Dedifferentiated amniotic fluid mesenchymal stem cell (primary cell): Measurements from ENCODE around the gene NRP2.

Experiments
- DNase-seq: peaks from one replicate; pipeline ENCODE4 v3.0.0-alpha.2; 2016; ENCODE audit errors: extremely low spot score

The NRP2 gene

DNA sequence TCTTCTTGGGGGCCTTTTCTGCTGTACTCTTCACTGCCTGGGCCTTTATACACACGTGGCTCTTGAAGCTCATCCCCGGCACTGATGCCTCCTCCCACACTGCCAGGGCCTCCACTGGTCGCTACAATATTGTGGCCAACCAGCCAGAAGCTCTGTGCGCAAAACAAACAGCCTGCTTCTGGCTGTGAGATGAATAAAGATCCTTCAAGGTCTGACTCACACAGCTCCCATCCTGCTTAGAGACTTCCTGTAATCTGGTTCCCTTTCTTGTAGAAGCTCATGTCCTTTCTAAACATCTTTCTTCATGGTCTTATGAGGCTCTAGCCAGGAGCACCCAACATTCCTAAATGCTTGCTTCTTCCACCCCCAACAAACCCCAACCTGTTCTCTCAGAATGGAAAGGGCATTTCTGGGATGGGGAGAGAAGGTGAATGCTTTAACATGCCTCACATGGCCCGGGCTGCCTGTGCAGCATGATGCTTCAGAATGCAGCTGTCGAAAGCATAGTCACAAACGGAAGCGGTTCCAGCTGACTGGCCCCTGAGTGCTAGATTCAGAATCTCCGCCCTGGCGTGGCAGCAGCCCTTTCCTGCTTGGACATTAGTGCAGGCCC lies 24.6 kb downstream of the NRP2 start:
- DNase-seq = peak; percentile 45

GRCh38 chr2:205708231-205708631 lies 25.9 kb downstream of the NRP2 start:
- no peak for DNase-seq

DNA sequence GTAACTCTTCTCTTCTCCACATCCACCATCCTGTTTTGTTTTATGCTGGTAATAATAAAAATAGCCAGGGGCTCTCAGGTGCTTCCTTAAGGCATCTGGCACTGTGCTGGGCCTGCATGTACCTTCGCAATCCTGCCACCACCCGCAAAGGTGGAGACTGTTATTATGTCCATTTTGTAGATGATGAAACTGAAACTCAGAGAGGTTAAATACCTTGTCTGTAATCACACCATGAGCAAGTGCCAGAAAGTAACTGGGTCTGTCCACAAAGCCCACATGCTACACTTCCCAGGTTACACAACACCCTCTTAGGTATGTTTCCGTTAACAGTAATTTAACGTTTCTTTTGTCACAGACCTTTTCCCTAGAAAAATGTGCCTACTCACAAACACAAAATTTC lies 27.0 kb downstream of the NRP2 start:
- DNase-seq = no peak

- DNase-seq = no peak
Measured at GRCh38 chr2:205712508-205712907, 30.2 kb downstream of the NRP2 start.

GRCh38 chr2:205713086-205713485 lies 30.8 kb downstream of the NRP2 start:
- DNase-seq = no peak

GRCh38 chr2:205714058-205714776 lies 31.9 kb downstream of the NRP2 start:
- no peak for DNase-seq

- no peak for DNase-seq
Measured at GRCh38 chr2:205714789-205715720, 32.8 kb downstream of the NRP2 start.

DNA sequence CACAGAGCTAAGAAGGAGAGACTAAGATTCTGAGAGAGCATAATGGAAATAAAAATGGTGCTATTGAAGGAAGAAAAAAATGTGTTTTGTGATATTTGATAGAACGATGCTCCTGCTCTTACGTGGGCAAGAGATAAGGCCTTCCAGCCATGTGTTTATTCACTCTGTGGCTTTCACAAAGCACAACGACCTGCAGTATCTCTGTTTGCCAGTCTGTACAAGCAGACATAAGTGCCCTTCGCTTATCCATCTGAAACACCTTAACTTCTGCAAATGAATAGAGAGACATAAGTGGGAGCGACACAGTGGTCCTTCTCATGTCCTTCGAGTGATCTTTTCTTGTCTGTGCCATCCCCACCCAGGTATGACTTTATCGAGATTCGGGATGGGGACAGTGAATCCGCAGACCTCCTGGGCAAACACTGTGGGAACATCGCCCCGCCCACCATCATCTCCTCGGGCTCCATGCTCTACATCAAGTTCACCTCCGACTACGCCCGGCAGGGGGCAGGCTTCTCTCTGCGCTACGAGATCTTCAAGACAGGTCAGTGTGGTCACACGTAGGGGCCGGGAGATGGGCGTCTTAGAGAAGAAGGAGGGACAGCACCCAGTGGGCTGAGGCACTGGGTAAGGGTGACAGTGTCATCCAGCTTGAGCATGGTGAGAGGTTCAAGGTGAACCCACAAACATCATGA lies 33.7 kb downstream of the NRP2 start:
- no peak for DNase-seq

- no peak for DNase-seq
Measured at GRCh38 chr2:205717175-205717846, 35.0 kb downstream of the NRP2 start.

DNA sequence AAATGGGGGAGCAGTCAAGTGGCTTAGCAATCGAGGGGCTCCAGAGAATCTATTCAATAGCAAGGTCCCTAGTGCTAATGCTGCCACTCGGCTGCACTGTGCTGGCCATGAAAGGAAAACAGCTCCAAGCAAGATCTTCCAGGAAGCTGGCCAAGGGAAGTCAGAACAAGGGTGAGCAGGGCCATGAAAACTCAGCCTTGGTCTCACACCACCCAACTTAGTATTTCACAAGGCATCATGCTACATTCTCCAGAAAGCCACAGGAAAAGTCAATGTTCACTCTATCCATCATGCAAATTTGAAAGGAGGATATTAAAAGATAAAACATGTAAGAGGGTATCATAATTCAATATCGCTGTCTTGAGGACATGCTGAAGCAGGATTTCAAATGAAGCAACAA lies 35.7 kb downstream of the NRP2 start:
- DNase-seq = no peak

GRCh38 chr2:205719847-205720246 lies 37.5 kb downstream of the NRP2 start:
- no peak for DNase-seq

DNA sequence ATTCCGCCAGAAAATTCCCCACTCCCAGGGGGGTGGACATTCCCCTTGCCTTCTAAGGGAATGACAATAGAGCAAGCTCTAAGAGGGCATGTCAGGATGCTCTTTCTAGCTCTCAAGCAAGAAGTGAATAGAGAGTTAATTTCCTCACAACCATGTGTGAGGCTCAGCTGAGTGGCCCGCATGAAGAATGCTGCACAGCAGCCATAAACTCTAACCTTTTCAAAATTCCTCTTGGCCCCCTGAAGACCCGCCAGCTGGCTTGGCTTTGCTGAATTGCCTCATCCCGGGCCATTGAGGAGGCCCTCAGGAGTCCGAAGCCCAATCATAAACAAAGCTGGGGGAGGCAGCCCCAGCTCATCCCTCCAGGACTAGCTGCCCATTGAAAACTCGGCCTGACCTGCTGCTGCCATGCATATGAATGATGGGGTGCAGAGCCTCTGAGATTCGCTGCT lies 38.2 kb downstream of the NRP2 start:
- DNase-seq = no peak

DNA sequence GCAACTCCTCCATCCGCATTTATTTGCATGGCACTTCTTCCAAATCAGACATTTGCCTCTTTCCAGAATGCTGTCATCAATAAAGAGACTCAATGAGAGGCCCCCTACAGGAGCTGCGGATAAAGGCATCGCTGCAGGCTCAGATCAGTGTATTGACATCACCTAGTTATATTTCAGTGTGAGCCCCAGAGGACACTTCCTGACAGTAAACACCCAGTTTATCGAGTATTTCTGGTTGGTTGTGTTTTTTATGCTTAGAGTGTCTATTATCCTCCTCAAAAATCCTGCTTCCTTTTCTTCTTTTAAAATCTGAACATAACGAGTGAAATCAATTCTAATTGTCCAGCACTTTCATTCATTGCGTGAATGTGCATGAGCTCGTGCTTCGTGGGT lies 38.8 kb downstream of the NRP2 start:
- no peak for DNase-seq

DNA sequence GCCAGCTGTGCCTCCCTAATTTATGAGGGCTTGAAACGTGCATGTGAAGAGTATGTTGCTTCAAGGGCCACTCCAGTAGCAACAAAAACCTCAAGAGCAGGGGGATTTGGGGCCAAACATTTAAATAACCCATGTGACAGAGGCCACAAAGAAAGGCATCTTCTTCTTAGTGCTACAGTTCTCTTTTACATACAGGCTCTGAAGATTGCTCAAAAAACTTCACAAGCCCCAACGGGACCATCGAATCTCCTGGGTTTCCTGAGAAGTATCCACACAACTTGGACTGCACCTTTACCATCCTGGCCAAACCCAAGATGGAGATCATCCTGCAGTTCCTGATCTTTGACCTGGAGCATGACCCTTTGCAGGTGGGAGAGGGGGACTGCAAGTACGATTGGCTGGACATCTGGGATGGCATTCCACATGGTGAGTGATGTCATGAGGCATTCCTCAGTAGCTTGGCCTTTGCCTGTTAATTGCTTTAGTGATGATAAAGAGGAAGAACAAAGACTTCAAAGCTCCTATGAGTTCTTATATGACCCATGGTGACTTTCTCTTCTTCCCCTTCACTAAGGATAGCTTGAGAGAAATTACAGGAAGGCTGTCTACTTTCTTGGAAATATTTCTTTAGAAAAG lies 40.1 kb downstream of the NRP2 start:
- DNase-seq = no peak

- no peak for DNase-seq
Measured at GRCh38 chr2:205723179-205723578, 40.9 kb downstream of the NRP2 start.

DNA sequence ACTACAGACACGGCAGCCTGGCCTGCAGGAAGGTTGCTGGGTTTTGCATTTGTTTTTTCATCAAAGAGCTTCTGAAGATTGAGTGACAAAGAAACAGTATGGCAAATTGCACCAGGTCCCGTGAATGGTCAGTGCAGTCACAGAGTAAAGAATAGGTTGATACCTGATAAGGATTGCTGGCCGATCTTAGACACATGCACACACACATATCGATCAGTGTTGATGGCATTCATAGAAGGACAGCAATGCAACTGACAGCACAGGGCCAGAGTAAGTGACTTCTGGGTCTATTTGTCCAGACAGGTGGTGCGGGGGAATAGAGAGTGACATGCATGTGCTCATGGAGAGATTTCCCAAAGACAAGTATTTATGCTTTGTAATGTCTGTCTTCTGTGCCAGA lies 42.8 kb downstream of the NRP2 start:
- no peak for DNase-seq

- no peak for DNase-seq
Measured at GRCh38 chr2:205726506-205726905, 44.2 kb downstream of the NRP2 start.

DNA sequence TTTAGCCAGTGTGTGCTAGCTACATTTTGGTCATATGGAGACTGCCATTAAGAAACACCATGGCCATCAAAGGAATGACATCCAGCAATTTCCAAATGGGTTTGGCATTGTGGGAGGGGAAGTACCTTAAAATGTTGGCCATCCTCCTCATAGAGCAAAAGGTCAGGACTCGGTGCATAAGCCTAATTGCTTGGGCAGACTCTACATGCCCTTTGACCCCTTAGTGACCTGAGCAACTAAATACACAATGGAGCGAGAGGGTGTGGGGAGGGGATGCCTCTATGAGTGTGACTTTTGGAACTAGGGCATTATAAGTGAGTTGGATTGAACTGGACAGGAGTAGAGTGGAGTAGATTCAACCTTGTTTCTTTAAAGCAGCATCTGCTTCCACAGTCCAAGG lies 44.9 kb downstream of the NRP2 start:
- DNase-seq = no peak

DNA sequence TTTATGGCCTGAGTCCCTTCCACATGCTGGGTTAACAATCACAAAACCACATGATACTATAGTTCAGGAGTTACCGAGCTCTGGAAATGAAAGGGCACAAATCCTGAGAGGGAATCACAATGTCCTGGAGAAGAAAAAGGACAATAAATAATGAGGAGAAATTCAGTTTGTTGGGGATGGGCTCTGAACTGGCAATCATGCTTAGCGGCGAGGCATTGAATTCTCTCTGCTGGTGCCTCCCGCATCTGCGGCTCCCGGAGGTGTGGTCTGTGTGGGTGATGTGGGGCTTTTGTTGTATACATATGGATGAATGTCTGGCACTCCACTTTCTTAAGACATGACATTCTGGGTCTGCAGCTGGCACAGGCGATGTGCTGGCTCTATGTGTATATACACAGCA lies 46.1 kb downstream of the NRP2 start:
- no peak for DNase-seq

GRCh38 chr2:205730191-205730590 lies 47.9 kb downstream of the NRP2 start:
- no peak for DNase-seq
